SKM-1 (cell line): Measurements from ENCODE around the gene TVP23A.
"Not testable (repeated sequence)": the region's sequence is repeated elsewhere in the genome, so short reads cannot be mapped to it uniquely, and the experiment has no call there.

Source experiments
- DNase-seq: peaks from one replicate; lab custom pipeline; 2025; ENCODE audit not compliant: unreplicated experiment; lab: John Stamatoyannopoulos, UW

The TVP23A gene

GRCh38 chr16:10836174-10836853 is 17.7 kb upstream of the TVP23A start:
- no peak for DNase-seq

- no peak for DNase-seq
These were observed 16.8 kb upstream of the TVP23A start for GRCh38 chr16:10835281-10835931.

- no peak for DNase-seq
These were observed 16.2 kb upstream of the TVP23A start for GRCh38 chr16:10834766-10835165.

- DNase-seq: no peak
These were observed 15.5 kb upstream of the TVP23A start for GRCh38 chr16:10834130-10834529.

- DNase-seq: no peak
These were observed 14.7 kb upstream of the TVP23A start for GRCh38 chr16:10833271-10833670.

GRCh38 chr16:10831894-10832886 is 13.6 kb upstream of the TVP23A start:
- no peak for DNase-seq

GRCh38 chr16:10830240-10830639 is 11.6 kb upstream of the TVP23A start:
- DNase-seq: not testable (repeated sequence)

- not testable (repeated sequence) for DNase-seq
These were observed 10.9 kb upstream of the TVP23A start for GRCh38 chr16:10829390-10830098.

GRCh38 chr16:10828851-10829366 is 10.3 kb upstream of the TVP23A start:
- no peak for DNase-seq

- no peak for DNase-seq
These were observed 9.2 kb upstream of the TVP23A start for GRCh38 chr16:10827691-10828341.

GRCh38 chr16:10824111-10824893 is 5.7 kb upstream of the TVP23A start:
- DNase-seq: no peak

GRCh38 chr16:10822702-10823101 is 4.1 kb upstream of the TVP23A start:
- DNase-seq: no peak

- no peak for DNase-seq
These were observed 2.0 kb upstream of the TVP23A start for GRCh38 chr16:10820546-10820945.

GRCh38 chr16:10817514-10817913 is 1.1 kb downstream of the TVP23A start:
- DNase-seq: no peak

GRCh38 chr16:10813099-10813455 is 5.5 kb downstream of the TVP23A start:
- DNase-seq: no peak

- DNase-seq: no peak
These were observed 6.1 kb downstream of the TVP23A start for GRCh38 chr16:10812312-10813098.

- no peak for DNase-seq
These were observed 8.9 kb downstream of the TVP23A start for GRCh38 chr16:10809706-10810105.

GRCh38 chr16:10808850-10809249 is 9.7 kb downstream of the TVP23A start:
- no peak for DNase-seq

GRCh38 chr16:10808218-10808617 is 10.4 kb downstream of the TVP23A start:
- DNase-seq: no peak
